DOHH2 (cell line): Measurements from ENCODE around the gene FRAS1.

Experiments
- EZH2phosphoT487 ChIP-seq: fragments of 200-600 bp; sonication (generic); IDR thresholded peaks from 2 replicates; pipeline ENCODE4 v1.6.1; 2017; ENCODE audit warnings: borderline replicate concordance, mild to moderate bottlenecking, antibody characterized with exemption, low read length, moderate library complexity, mixed read lengths
- TF ChIP-seq, protein P1 (sequence below): fragments of 200-600 bp; sonication (generic); IDR thresholded peaks from one replicate; pipeline ENCODE4 v1.5.1; 2014; ENCODE audit warnings: antibody characterized with exemption, mild to moderate bottlenecking, low read depth, low read length; ENCODE audit not compliant: poor library complexity, severe bottlenecking

DNA sequence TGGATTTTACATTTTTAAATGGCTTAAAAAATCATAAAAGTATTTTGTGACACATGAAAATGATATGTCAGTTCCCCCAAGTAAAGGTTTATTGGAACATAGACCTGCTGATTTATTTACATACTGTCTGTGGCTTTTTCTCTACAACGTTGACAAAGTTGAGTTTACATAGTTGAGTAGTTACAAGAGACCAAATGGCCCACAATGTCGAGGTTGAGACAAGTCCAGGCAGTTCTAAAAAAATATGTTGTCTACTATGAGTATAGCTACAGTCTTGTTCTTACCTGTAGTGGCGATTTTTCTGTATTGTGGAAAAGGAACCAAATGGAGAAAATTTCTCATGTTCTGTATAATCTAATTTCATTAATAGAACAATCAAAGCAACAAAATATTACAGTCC lies 163.2 kb downstream of the FRAS1 start:
- TF ChIP-seq, protein P1, sequence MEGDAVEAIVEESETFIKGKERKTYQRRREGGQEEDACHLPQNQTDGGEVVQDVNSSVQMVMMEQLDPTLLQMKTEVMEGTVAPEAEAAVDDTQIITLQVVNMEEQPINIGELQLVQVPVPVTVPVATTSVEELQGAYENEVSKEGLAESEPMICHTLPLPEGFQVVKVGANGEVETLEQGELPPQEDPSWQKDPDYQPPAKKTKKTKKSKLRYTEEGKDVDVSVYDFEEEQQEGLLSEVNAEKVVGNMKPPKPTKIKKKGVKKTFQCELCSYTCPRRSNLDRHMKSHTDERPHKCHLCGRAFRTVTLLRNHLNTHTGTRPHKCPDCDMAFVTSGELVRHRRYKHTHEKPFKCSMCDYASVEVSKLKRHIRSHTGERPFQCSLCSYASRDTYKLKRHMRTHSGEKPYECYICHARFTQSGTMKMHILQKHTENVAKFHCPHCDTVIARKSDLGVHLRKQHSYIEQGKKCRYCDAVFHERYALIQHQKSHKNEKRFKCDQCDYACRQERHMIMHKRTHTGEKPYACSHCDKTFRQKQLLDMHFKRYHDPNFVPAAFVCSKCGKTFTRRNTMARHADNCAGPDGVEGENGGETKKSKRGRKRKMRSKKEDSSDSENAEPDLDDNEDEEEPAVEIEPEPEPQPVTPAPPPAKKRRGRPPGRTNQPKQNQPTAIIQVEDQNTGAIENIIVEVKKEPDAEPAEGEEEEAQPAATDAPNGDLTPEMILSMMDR = no peak
- TF ChIP-seq EZH2phosphoT487 = no peak
